Activated CD8-positive, alpha-beta memory T cell treated with anti-CD3 and anti-CD28 coated beads for 24 hours (primary cell): Measurements from ENCODE around the gene DLGAP1.

ENCODE experiments used
- DNase-seq: peaks from one replicate; pipeline ENCODE4 v3.0.0-alpha.2; 2020

DLGAP1 gene

GRCh38 chr18:3984163-3984757 lies 470.8 kb downstream of the DLGAP1 start:
- DNase-seq: no peak

GRCh38 chr18:3983351-3983969 lies 471.6 kb downstream of the DLGAP1 start:
- no peak for DNase-seq

GRCh38 chr18:3982541-3982940 lies 472.6 kb downstream of the DLGAP1 start:
- no peak for DNase-seq

GRCh38 chr18:3979024-3979423 lies 476.1 kb downstream of the DLGAP1 start:
- no peak for DNase-seq

- DNase-seq: no peak
Observed at GRCh38 chr18:3973191-3973850, 481.8 kb downstream of the DLGAP1 start.

GRCh38 chr18:3972291-3972930 lies 482.7 kb downstream of the DLGAP1 start:
- no peak for DNase-seq

GRCh38 chr18:3970929-3971328 lies 484.2 kb downstream of the DLGAP1 start:
- DNase-seq: no peak

GRCh38 chr18:3967359-3968180 lies 487.5 kb downstream of the DLGAP1 start:
- no peak for DNase-seq

- no peak for DNase-seq
Observed at GRCh38 chr18:3966642-3967358, 488.3 kb downstream of the DLGAP1 start.

- DNase-seq: no peak
Observed at GRCh38 chr18:3966246-3966641, 488.9 kb downstream of the DLGAP1 start.

- DNase-seq: no peak
Observed at GRCh38 chr18:3960977-3961376, 494.1 kb downstream of the DLGAP1 start.

GRCh38 chr18:3960142-3960541 lies 495.0 kb downstream of the DLGAP1 start:
- DNase-seq: no peak

- DNase-seq: no peak
Observed at GRCh38 chr18:3952031-3952430, 503.1 kb downstream of the DLGAP1 start.

GRCh38 chr18:3950668-3951404 lies 504.3 kb downstream of the DLGAP1 start:
- no peak for DNase-seq

- no peak for DNase-seq
Observed at GRCh38 chr18:3948958-3949357, 506.1 kb downstream of the DLGAP1 start.

- DNase-seq: no peak
Observed at GRCh38 chr18:3947383-3947782, 507.7 kb downstream of the DLGAP1 start.

- no peak for DNase-seq
Observed at GRCh38 chr18:3935305-3935704, 519.8 kb downstream of the DLGAP1 start.

GRCh38 chr18:3932276-3932675 lies 522.8 kb downstream of the DLGAP1 start:
- DNase-seq: no peak

- DNase-seq: no peak
Observed at GRCh38 chr18:3931542-3932112, 523.5 kb downstream of the DLGAP1 start.

GRCh38 chr18:3931013-3931315 lies 524.1 kb downstream of the DLGAP1 start:
- no peak for DNase-seq
